HG03045 (cell line): ENCODE results near the gene TGFBR3L.

Experiments used
- ATAC-seq: cut with Tn5 transposase; IDR thresholded peaks from one replicate; pipeline ENCODE4 v1.9.1; 2021; ENCODE audit warnings: mild to moderate bottlenecking, moderate library complexity; ENCODE audit not compliant: unreplicated experiment

The TGFBR3L gene

GRCh38 chr19:7903244-7904073 is 11.2 kb upstream of the TGFBR3L start, which contains the start of gene MAP2K7:
Gene MAP2K7, plus strand, starts transcription at chr19:7903877. Its CDS starts 68 bp downstream, at chr19:7903945.
- peak; percentile 85 for ATAC-seq

GRCh38 chr19:7904074-7905020 is 10.3 kb upstream of the TGFBR3L start:
- peak; percentile 30 for ATAC-seq

DNA sequence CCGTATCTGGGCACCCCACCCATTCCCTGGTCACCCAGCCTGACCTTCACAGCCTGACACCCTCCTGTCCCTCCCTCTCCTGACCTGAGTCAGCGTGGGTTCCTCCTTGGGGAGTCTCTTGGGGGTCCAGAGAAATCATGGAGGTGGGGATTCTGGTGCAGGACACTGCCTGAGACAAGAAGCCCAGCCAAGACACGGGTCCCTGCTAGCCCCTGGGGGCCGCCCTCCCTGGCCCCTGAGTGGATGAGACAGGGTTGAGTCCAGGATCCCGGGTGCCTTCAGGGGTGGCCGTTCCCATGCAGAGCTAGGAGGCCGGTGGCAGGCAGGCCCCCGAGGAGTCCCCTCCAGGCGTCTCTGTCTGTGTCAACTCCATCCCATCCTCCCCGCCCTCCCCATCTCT is 9.4 kb upstream of the TGFBR3L start:
- no peak for ATAC-seq

DNA sequence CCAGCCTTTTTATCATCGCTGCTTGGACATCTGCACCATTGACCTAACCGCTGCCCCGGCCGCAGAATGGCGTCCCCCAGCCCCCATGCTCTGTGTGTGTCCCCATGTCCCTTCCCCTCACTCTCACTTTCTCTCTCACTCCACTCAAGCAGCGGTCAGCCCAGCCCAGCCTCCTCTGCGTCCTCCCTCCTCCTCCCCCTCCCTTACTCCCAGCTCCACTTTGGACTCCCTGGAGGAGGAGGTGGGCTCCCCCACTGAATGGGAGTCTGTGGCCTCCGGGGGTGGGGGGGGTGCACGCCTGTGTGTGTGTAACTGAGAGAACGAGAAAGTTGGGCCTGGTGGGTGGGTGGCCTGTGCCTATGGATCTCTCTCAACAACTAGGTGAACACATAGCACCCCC is 8.8 kb upstream of the TGFBR3L start:
- no peak for ATAC-seq

DNA sequence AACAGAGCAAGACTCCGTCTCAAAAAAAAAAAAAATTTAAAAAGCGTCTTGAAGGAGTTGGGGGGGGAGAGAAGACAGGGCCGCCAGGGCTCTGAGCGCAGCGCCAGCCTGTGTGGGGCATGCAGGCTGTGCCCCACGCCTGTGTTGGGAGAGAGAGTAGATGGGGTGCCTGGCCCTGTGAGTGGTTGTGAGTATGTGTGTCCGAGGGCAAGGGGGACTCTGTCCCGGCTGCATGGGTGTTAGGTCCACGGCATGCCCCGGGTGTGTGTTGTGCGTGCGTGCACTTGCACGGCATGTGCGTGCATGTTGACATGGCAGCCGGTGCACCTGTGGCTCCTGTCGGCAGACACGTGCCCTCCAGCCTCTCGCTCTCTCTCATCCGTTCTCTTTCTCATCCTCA is 7.5 kb upstream of the TGFBR3L start:
- no peak for ATAC-seq

DNA sequence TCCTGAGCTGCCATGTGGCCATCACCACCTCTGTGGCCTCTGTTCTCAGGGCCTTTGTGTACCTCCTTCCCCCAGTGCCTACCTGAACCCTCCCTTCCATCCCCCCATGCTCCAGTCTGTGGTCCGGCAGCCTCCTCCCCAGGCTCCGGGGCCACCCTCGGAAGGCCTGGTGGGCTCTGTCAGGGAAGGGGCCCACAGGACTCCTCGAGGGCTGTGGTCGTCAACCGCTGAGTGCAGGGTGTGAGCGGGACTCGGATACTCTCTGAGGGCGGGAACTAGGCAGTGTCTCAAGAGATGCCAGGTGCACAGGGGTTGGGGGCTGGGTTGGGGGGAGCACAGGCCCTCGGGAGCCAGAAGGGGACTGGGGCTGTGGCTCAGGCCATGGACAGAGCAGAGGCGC is 7.1 kb upstream of the TGFBR3L start:
- ATAC-seq: no peak

GRCh38 chr19:7908078-7908699 is 6.4 kb upstream of the TGFBR3L start:
- no peak for ATAC-seq

DNA sequence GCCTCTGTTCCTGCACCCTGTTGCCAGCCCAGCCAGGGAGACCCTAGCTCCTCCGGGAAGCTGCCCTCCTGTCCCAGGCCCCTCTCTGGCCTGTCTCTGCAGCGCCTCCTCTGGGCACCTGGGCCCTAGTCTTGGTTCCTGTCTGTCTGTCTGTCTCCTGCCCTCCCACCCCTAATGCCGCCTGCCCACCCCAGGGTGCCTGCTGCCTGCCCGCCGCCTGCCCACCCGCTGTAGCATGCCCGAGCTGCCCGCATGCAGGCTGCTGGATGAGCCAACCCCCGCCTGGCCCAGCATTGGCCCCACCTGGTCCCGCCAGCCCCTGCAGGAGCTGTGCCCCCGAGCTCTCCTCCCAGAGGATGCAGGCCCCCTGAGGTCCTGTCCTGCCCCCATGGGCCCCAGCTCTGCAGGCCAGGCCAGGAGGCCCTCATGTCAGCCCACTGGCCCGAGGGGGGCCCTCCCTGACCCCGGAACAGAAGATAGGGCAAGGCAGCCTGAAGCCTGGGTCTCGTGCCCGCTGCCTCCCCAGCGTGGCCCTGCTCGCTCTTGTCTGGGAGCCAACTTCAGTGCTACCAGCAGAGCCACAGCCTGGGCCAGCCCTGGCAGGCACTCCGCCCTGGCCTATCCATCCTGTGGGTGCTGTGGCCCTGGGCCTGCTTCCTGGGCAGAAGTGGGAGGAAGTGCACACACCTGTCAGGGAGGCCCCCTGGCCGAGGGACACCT is 5.7 kb upstream of the TGFBR3L start:
- ATAC-seq: no peak

GRCh38 chr19:7909471-7910067 is 5.1 kb upstream of the TGFBR3L start:
- no peak for ATAC-seq

DNA sequence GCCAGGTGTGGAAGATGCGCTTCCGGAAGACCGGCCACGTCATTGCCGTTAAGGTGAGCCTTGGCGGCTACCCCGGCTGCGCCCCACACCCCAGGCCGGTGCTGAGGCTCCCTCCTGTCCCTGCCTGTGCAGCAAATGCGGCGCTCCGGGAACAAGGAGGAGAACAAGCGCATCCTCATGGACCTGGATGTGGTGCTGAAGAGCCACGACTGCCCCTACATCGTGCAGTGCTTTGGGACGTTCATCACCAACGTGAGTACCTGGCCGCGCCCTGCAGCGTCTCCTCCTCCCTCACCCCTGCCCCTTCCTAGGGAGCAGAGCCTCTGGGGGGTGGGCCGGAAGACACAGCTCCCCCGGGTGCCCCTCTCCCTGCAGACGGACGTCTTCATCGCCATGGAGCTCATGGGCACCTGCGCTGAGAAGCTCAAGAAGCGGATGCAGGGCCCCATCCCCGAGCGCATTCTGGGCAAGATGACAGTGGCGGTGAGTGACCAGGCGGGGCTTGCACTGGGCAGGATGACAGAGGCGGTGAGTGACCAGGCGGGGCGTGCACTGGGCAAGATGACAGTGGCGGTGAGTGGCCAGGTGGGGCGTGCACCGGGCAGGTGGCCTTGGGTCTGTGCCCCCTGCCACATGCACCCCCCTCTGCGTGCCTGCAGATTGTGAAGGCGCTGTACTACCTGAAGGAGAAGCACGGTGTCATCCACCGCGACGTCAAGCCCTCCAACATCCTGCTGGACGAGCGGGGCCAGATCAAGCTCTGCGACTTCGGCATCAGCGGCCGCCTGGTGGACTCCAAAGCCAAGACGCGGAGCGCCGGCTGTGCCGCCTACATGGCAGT is 4.1 kb upstream of the TGFBR3L start:
- ATAC-seq: no peak

GRCh38 chr19:7911508-7912143 is 3.0 kb upstream of the TGFBR3L start:
- ATAC-seq: no peak

DNA sequence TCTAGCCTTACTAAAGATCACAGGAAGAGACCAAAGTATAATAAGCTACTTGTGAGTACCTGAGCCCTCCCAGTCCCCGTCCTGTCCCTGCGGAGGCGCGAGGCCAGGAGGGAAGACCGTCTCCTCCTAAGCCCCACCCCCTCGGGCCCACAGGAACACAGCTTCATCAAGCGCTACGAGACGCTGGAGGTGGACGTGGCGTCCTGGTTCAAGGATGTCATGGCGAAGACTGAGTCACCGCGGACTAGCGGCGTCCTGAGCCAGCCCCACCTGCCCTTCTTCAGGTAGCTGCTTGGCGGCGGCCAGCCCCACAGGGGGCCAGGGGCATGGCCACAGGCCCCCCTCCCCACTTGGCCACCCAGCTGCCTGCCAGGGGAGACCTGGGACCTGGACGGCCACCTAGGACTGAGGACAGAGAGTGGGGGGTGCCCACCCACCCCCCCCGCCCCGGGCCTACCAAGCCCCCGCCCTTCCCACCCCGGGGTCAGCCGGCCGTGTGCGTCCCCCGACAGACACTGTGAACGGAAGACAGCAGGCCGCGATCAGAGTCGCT is 2.4 kb upstream of the TGFBR3L start:
- no peak for ATAC-seq

DNA sequence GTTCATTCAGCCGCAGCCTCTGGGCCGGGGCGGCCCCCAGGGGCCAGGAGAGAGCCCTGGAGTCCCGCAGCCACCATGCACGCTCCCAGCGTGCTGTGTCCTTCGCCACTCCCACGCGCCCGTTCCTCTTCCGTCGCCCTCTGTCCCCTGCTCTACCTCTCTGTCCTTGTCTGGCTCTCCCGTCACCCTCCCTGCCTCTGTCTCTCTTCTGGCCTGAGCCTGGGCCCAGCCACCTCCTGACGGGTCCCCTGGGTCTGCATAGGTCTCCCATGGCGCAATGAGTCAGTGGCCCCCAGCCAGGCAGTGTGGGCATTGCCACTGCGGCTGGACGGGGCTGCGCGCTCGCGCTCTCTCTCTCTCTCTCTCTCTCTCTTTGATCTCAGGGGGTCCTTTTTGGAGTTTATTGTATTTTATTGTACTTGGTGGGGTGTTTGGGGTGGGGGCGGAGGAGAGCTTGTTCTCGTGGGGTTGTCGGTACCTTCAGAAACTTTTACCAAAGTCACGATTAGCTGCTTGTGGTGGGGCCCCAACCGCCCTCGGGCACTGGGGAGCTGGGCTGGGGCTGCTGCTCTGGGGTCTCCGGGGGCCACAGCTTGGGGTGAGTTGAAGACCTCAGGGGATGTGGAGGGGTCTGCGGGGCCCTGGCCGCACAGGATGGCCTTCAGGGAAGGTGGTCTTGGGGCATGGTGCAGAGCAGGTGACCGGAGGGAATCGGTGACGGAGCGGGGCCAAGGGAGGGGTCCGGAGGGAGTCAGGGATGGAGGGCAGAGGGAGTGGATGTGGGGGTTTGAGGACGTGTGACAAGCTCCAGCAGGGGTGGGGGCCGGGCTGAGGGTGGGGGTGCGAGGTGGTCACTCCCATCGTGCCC is 1.7 kb upstream of the TGFBR3L start:
- ATAC-seq: no peak

GRCh38 chr19:7913652-7914051 is 978 bp upstream of the TGFBR3L start:
- ATAC-seq: no peak

GRCh38 chr19:7914099-7914498 is 531 bp upstream of the TGFBR3L start:
- no peak for ATAC-seq

DNA sequence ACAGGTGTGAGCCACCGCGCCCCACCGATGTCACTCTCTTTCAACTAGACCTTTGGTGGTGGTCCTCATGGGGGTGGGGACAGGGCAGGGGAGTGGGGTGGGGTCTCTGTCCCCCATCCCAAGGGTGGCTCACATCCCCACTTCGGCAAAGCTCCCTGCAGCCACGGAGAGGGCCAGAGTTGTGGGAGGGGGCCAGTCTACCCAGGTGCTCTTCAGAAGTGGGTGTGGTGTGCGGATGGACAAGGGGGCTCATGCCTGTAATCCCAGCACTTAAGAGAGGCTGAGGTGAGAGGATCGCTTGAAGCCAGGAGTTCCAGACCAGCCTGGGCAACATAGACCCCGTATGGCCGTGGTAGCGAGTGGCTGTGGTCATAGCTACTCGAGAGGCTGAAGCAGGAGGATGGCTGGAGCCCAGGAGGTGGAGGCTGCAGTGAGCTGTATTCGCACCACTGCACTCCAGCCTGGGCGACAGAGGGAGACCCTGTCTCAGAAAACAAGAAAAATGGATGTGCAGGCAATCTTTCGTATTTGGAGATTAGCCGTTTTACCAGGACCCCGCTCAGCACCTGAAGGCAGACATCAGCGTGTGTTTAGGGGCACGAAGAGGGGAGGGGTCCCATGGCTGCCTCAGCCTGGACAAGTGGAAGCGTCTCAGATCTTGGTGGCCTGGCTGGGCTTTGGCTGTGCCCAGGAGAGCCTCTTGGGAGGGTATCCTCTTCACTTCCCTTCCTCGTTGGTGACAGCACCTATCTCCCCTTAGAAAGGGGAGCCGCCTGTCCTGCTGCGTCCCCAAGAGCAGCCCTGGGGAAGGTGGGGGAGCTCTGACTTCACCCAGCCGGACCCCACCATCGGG is 846 bp downstream of the TGFBR3L start:
- no peak for ATAC-seq
